ENCODE data around the gene KCNA5.

DNA sequence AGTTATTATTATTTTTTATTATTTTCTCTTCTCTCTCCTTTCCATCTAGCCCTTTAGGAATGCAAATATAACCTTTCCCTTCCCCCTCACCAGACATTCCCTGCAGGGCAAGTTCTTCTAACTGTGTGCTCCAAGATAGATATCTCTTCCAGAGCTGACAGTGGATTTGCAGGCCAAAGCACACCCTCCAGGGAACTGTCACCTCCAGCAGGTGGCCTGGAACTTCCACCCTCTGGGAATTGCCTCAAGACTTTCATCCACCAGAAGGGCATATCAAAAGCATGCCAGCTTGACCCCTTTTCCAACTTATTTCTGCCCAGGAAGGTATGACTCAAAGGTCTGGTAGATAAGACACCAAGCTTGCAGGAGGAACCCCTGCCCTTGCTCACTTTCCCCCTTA, 13.6 kb upstream of the KCNA5 start:
- no peak for TF ChIP-seq EZH2 (IDR thresholded peaks at IDR 0.05; ENCODE audit: borderline replicate concordance, low read depth, low read length, poor library complexity, severe bottlenecking)
- TF ChIP-seq, protein P1, sequence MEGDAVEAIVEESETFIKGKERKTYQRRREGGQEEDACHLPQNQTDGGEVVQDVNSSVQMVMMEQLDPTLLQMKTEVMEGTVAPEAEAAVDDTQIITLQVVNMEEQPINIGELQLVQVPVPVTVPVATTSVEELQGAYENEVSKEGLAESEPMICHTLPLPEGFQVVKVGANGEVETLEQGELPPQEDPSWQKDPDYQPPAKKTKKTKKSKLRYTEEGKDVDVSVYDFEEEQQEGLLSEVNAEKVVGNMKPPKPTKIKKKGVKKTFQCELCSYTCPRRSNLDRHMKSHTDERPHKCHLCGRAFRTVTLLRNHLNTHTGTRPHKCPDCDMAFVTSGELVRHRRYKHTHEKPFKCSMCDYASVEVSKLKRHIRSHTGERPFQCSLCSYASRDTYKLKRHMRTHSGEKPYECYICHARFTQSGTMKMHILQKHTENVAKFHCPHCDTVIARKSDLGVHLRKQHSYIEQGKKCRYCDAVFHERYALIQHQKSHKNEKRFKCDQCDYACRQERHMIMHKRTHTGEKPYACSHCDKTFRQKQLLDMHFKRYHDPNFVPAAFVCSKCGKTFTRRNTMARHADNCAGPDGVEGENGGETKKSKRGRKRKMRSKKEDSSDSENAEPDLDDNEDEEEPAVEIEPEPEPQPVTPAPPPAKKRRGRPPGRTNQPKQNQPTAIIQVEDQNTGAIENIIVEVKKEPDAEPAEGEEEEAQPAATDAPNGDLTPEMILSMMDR (conservative IDR thresholded peaks at IDR 0.05; ENCODE audit: low read depth, low read length): no peak

All from A673 (cell line).